NCI-H128 (cell line): ENCODE data around the gene FBXO33.

Experiments
- DNase-seq: peaks from one replicate; lab custom pipeline; 2025; ENCODE audit not compliant: unreplicated experiment; lab: John Stamatoyannopoulos, UW

The FBXO33 gene

DNA sequence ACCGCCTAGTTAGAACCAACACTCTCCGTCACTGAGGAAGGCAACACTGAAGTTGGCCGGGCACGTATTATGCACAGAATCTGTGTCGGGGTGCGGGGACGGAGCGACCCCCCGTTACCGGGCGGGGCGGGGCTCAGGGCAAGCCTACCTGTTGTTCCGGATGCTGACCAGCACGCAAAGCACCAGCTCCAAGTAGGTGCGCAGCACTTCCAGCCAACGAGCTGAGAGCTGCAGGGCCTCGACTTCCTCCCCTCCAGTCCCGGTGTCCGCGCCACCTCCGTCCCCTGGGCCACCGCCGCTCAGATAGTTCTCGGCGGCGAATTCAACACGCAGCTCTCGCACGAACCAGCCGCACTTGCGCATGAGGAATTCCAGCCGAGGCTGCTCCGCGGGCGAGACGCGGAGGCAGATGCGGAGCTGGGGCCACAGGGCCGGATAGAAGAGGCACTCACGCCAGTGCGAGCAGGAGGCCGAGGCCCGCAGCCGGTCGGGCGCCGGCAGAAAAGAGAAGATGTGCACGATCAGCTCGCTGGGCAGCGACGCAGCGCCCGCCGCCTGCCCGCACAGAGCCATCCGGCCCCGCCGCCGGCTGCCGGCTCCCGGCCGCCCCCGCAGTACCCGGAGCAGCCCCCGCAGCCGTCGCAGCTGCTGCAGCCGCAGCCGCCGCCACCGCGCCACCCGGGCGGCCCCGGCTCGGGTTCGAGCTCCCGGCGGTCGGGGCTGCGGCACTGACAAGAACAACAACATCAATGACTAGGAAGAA, 636 bp downstream of the FBXO33 start:
- DNase-seq = no peak

DNA sequence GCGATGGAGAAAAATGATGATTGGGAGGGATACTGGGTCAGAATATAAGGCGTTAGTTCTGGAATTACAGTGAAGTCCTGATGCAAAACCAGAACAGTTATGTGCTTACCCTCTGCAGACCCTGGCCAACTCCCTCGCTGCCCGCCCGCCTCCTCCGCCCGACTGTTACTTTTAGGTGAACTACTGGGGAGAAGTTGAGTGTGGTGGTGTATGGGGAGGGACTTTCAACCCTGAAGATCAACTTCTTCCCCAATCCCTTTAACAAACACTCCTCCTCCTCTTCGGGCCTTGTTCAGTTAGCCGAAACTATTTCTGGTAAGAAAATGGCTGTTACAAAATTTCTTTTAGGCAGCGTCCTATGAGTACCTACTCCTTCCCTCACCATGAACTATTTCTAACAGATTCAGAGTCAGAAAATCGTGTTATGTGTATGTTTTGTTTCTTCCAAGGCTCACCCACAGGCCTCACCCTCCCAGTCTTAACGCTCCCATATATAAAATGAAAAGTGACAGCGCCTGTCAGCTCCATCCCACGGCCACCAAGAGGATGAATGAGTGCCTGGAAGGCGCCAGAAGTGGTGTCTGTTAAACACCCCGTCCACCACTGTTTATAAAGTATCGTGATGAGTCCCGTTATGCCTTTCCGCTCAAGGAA, 1.3 kb downstream of the FBXO33 start:
- DNase-seq = no peak

DNA sequence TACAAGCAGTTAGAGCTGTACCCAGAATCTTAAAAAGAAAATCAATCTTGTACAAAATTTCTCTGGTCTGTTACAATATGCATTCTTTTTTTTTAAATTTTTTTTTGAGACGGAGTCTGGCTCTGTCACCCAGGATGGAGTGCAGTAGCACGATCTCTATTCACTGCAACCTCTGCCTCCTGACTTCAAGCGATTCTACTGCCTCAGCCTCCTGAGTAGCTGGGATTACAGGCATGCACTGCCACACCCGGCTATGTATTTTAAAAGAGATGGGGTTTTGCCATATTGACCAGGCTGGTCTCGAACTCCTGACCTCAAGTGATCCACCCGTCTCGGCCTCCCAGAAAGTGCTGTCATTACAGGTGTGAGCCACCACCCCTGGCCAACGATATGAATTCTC, 4.1 kb downstream of the FBXO33 start:
- DNase-seq = no peak

DNA sequence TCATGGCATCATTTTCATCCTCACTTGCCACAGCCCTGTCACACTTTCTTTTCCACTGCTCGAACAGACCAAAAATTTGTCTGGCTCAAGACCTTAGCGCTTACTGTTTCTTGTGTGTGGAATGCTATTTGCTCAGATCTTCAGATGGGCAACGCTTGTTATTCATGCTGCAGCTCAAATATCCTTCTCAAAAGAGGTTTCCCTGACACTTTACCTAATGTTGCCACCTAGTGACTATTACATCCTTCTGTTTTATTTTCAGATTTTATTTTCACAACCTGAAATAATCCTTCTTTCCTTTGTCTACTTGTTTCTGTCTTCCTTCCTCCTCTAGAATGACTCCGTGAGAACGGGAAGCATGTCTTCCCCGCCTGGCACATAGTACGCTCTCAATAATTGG, 5.6 kb downstream of the FBXO33 start:
- DNase-seq = no peak

DNA sequence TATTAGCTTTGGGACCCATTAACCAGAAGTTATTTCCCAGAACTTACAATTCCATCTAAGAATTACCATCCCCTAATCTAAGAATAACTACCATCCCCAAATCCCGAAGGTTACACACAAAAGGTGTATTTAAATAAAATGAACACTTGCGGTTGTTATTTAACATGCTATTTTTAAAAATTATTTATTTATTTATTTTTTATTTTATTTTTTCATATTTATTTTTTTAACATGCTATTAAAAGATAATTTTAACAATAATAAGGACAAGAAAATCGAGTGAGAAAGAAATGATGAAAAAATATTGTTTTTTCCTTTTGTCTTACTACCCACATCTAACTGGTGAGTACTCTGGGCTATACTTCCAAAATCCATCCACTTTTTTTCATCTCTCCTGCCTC, 6.3 kb downstream of the FBXO33 start:
- no peak for DNase-seq

DNA sequence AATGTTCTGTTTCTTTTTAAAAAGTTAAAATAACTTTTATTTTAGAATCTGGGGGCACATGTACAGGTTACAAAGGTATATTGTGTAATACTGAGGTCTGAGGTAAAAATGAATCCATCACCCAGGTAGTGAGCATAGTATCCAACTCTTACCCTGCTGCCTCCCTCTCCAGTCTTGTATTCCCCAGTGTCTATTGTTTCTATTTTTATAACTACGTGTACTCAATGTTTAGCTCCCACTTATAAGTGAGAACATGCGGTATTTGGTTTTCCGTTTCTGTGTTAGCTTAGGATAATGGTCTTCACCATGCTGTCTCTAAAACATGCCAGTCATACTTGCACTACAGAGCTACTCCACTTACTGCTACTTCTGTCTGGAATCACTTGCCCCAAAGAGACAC, 8.4 kb downstream of the FBXO33 start:
- no peak for DNase-seq

DNA sequence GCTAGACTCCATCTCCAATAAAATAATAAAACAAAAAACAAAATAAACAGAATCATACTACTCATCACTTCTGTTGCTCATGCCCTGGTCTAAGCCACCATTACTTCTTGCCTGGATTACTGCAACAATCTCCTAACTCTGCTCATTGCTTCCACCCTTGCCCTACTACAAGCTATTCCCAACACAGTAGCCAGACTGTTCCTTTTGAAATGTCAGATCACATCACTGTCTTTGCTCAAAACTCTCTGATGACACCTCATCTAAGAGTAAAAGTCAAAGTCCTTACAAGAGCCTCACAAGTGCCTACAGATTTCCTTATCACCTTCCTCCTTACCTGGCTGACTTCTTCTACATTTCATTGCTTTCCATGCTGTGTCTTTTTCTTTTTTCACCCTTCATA, 10.0 kb downstream of the FBXO33 start:
- DNase-seq = no peak

DNA sequence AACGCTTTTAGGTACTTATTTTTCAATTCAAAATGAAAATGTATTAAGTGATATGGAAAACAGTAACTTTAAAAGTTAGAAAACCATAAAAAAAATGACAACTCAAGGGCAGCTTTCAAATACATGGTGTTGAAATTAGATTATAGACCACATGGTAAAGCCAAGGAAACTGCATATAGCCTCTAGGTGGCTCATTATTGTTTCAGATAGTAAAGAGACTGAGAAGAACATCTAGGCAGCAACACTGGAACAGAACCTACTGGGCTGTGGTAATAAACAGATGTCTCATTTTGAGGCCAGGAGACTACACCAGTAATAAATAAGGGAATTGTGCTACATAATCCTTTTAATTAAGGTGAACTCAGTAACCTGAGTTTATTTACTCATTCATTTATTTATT, 13.0 kb downstream of the FBXO33 start:
- DNase-seq = no peak

DNA sequence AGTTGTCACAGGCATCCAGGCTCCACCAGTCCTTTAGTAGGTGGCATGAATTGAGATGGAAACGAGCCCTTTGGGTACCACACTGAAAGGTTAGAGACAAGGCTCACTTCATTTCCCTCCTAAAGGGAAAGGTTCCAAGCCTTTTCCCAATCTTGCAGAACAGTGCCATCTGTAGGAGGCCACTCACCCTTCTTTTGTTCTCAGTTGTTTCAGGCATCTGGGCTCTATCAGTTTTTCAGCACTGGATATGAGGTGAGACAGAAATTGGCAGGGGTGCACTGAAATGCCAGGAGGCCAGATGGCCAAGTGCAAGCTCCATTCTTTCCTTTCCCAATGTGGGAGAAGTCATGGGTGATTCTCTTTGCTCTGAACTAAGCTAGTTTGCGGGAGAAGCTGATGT, 15.2 kb downstream of the FBXO33 start:
- DNase-seq = no peak

DNA sequence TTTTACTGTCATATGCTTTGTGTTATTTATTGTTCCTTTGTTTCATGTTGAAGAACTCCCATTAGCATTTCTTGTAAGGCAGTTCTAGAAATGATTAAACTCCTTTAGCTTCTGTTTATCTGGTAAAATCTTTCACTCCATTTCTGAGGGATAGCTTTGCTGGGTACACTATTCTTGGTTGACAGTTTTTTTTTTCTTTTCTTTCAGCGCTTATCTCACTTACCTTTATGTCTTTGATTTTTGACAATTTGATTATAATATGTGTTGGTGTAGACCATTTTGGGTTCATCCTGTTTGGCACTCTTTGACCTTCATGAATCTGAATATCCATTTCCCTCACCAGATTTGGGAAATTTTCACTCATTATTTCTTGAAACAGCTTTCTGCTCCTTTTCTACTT, 16.2 kb downstream of the FBXO33 start:
- DNase-seq = no peak

DNA sequence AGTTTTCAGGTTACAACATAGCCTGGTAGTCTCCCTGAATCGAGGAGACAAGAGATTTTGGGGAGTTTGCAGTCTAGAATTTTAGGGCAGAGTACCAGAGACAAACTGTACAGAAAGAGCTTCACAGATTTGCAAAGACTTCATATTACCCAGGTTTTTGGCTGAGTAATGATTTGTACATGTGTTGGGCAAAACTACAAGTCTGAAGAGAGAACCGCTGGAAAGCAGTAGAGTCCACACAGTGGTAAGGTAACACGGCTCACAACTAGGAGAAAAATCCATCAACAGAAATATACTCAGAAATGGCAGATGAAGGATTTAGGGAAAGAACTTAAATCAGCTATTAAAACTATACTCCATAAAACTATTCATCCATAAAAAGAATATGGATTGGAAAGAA, 25.7 kb downstream of the FBXO33 start:
- DNase-seq = no peak

DNA sequence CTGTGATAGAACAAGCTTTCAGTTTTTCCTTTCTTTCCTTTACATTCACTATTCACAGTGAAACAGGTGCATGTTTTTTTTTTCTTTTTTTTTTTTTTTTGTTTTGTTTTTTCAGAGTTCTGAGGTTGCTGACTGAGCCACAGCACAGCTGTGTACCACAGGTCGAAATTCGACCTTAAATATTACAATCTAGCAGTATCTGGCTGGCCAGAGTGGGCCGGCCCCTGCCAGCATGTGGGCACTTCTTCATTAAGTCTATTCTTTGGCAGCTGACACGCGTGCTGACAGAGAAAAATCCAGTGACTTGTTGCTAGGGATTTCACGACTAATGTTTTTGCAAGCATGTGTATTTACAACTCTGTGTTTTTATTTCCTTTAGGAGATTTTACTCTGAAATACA, 33.9 kb downstream of the FBXO33 start:
- DNase-seq = no peak

DNA sequence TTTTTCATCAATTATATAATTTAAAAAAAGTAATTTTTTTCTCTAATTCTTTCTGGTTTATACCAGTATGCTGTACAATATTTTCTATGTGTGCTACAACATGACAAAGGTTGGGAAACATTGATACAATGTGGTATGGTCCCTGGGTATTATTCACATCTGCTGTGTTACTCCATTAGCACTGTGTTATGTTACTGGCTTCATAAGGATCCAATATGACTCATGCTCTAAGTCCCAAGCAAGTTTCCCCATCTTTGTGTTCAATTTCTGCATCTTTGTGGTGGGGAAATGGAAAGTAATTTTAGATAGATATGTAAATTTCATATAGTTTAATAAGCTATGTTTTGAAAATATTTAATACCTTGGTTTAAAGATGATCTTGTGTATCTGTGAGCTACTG, 35.8 kb downstream of the FBXO33 start:
- no peak for DNase-seq

DNA sequence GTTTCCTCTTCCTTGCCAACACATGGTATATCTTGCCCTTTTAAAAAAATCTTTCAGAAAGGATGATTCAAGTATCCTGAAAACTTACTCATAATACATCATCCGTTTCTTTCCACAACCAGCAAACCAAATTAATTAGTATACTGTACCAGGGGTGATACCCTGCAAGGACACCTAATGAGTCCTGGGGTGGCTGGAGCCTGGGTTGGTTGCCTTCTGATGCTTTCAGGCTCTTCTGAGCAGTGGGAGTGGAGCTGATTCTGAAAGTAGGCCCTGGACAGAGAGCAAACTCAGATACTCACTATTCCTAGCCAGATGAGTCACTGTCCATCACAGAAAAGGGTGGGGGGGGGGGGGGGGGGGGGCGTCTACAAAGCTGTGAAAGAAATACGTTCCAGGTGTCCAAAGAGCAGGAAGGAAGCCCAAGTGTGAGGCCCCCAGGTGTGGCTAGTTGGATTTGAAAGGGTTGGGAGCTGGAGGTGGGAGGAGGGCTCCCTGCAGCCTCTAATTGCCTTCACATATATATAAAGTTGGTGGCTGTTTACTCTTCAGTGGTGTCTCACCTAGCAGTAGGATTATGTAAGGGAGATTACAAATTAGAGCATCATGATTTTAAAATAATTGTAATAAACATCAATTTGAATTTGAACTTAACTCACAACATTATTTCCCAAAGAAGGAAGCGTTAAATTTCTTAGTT, 36.5 kb downstream of the FBXO33 start:
- no peak for DNase-seq

DNA sequence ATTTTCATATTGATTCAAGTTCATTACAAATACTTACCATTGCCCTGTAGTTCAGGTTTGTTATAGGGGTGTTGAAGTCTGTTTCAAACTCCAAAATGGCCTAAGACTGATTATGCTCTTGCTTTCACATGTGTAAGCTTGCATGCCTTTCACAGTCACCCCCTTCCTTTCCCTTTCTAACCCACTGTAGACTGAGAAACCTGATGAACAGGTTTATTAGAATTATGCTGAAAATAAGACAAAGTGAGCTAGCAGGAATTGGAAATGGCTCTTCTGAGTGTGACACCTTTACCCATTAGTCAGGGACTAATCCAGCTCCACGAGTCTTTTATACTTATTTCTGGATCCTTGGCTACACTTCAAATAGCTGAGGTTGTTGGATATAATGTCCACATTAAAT, 38.9 kb downstream of the FBXO33 start:
- DNase-seq = no peak

DNA sequence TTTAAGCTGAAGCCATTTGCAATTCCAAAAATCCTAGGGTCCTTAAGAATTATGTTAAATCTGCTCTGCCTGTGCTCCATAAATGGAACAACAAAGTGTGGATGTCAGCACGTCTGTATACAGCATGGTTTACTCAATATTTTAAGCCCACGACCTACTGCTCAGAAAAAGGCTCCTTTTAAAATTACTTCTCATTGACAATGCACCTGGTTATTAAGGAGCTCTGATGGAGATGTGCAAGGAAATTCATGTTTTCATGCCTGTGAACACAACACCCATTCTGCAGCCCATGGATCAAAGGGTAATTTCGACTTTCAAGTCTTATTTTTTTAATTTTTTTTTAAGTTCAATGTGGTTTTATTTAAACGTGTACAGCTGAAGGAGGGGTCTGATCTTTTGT, 48.1 kb downstream of the FBXO33 start:
- DNase-seq = no peak

DNA sequence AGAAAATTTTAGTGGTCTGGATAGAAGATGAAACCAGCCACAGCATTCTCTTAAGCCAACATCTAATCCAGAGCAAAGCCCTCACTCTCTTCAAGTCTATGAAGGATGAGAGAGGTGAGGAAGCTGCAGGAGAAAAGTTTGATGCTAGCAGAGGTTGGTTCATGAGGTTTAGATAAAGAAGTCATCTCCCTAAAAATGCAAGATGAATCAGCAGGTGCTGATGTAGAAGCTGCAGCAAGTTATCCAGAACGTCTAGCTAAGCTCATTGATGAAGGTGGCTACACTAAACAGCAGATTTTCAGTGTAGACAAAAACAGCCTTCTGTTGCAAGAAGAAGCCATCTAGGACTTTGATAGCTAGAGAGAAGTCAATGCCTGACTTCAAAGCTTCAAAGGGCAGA, 48.5 kb downstream of the FBXO33 start:
- DNase-seq = no peak

DNA sequence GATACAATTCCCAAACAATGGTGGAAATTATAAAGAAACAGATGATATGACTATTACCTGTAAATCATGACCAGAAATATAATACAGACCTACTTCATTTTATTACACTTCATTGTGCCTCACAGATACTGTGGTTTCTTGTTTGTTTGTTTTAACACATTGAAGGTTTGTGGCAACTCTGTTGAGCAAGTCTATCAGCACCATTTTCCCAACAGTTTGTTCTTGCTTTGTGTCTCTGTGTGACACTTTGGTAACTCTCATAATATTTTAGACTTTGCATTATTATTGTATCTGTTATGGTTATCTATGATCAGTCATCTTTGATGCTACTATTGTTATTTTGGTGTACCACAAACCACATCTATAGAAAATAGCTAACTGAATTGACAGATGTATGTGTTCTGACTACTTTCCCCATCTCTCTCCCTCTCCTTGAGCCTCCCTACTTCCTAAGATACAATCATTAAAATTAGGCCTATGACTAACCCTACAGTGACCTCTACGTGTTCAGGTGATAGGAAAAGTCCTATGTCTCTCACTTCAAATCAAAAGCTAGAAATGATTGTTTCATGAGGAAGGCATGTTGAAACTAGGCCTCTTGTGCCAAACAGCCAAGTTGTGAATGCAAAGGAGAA, 49.1 kb downstream of the FBXO33 start:
- DNase-seq = no peak

DNA sequence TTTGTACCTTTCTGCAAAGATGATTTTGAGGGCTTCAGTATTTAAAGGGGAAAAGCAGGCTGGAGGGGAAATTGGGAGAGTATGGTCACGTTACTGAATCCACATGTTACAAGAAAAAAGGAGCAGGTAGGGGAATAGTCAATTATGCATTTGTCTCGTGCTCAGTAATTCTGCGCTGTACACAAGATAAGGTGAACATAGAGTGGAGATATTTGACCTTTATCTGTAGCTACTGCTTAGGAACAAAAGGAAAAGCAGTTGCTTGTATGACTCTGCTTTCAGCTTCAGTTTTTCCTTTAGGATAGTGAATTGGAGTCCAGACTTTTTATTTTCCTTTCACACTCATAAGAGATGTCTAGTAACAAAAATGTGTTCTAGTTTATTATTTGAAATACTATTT, 49.8 kb downstream of the FBXO33 start:
- no peak for DNase-seq

DNA sequence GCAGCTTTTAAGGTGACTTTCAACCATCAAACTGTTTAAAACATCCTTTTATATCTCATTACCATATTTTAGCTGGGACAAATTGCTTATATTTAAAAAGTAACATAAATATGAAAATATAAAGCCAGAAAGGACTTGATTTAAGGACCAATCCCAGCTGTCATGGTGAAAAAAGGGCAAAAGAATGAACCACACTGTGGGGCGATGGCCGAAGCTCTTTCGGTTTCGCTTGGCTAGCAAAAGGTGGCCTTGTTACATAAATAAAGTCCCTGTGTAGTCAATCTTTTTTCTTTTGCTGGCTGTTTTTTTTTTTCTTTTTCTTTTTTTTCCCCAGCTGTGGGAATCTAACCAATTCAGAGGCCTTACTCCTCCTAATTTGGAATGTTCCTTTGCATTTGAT, 50.9 kb downstream of the FBXO33 start:
- DNase-seq = no peak

DNA sequence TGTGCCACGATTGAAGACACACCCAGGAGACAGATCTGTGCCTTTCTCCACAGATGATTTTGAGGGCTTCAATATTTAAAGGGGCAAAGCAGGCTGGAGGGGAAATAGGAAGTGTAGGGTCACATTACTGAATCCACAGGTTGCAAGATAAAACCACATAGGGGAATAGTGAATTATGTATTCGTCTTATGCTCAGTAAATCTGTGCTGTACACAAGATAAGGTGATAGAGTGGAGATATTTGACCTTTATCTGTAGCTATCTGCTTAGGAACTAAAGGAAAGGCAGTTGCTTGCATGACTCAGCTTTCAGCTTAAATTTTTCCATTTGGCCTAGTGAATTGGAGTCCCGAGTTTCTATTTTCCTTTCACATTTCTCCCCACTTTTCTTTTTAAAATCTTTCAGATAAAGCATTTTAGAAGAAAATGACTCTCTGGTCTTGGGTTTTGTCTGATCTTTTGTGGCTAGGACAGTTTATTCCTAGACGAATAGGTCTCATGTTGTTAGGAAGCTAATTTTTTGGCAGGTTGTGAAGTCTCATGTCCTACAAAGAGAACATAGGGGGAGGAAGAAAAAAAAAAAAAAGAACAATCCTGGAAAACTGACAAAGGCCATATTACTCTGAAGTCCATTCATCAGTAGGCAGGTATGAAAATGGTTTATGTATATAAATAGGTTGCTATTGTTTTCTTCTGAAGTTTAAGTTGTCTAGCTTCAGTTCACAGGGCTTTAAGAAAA, 55.4 kb downstream of the FBXO33 start:
- no peak for DNase-seq
